UCSD-AML1 (cell line): ENCODE measurements around the gene STX16.
A peak's percentile ranks its signal among the peaks of the same experiment; 100 is the strongest.

Experiments used
- DNase-seq: peaks from one replicate; lab custom pipeline; 2025; ENCODE audit not compliant: unreplicated experiment; lab: John Stamatoyannopoulos, UW

STX16 gene

GRCh38 chr20:58618351-58619076 lies 32.6 kb upstream of the STX16 start:
- DNase-seq, result no peak

- DNase-seq, result no peak
Observed at GRCh38 chr20:58619077-58619863, 31.8 kb upstream of the STX16 start.

DNA sequence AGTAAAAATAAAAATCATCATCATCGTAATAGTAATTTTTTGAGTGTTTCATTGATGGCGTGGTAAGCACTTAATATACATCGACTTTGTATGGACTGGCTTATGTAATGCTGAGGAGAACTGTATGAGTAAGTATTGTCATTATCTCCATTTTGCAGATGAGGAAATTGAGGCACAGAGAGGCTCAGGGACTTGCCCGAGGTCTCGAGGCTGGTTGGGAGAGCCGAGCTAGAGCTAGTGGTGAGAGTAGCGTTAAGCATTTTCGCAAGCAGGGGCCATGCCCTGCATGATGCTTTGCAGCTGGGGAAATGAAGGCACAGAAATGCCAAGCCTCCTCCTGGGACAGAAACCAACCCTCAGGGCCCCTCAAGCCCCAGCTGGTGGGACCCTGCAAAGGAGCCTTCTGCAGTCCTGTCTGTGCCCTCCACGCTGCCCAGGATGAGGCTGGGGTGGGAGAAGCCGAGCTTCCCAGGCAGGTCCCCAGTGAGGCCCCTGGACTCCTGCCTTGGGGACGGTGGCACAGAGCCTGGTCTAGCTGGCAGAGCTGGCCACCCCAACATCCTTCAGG lies 31.1 kb upstream of the STX16 start:
- no peak for DNase-seq

GRCh38 chr20:58621906-58622548 lies 29.1 kb upstream of the STX16 start:
- DNase-seq, result no peak

GRCh38 chr20:58622671-58623578 lies 28.2 kb upstream of the STX16 start:
- DNase-seq, result no peak

DNA sequence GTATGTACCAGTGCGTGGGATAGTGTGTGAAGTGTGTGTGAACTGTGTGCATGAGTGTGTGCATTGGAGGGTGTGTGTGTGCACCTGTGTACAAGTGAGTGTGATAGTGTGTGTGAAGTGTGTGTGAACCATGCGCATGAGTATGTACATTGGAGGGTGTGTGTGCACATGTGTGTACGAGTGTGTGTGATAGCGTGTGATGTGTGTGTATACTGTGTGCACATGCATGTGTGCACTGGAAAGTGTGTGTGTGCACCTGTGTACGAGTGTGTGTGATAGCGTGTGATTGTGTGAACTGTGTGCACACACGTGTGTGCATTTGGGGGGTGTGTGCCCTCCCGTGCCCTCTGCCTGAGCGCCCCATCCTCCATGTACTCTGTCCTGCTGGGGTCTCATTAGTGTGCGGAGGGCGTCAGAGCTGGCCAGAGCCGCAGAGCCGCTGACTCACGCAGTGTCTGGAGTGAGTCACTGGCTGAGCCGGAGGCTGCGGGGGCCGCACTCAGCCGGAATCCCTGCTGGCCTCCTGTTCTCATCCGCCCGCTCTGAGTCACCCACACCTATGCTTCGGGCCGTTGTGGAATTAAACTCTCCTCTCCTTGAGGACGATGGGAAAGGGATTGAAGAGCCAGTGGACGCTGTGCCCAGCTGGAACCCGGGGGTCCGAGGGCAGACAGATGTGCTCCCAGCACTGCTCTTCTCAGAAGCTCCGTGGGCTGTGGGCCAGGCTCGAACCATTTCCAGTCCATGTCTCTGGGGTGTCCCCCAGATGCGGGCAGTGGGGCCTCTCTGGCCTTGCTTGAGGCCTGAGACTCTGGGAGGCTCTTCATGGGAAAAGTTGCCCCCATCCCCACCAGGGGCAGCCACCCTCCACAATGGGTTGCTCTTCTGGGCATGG lies 27.3 kb upstream of the STX16 start:
- DNase-seq, result peak; percentile 20

GRCh38 chr20:58624687-58625086 lies 26.4 kb upstream of the STX16 start:
- DNase-seq, result no peak

GRCh38 chr20:58625585-58625984 lies 25.5 kb upstream of the STX16 start:
- DNase-seq, result no peak

- DNase-seq, result no peak
Observed at GRCh38 chr20:58626051-58626450, 25.0 kb upstream of the STX16 start.

DNA sequence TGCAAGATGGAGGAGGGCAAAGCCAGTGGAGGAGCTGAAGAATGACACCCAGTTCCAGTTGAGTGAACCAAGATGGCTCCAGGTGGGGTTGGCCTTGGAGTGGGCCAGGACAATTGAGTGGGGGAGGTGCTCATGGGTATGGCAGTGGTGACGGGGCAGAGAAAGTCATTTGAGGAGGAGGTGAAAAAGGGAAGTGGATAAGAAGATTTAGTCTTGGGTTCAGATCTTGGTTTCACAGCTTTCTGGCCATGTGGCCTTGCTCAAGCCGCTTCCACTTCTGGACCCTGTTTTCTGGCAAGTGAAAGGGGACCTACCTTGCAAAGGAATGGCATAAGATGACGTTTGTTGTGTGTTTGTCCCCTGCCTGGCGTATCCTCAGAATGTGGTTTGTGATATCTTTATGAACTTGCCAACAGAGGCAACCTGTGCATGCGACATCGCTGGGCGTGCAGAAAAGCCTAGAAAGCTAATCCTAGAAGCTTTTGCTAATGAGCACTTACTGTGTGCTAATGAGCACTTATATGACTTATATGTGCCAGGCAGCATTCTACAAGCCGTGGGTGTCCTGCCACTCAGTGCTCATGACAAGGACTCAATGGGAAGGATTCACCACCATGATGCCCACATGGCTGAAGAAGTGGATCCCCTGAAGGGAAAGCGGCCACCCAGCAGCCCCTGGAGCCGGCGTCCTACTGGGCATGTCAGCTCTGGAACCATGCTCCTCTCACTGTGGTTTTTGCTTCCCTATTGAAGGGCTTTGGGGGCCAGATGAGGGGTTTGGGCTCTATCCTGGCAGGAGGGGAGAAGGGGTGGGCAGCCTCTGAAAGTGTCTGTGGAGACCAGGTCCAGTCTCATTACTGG lies 23.6 kb upstream of the STX16 start:
- no peak for DNase-seq

DNA sequence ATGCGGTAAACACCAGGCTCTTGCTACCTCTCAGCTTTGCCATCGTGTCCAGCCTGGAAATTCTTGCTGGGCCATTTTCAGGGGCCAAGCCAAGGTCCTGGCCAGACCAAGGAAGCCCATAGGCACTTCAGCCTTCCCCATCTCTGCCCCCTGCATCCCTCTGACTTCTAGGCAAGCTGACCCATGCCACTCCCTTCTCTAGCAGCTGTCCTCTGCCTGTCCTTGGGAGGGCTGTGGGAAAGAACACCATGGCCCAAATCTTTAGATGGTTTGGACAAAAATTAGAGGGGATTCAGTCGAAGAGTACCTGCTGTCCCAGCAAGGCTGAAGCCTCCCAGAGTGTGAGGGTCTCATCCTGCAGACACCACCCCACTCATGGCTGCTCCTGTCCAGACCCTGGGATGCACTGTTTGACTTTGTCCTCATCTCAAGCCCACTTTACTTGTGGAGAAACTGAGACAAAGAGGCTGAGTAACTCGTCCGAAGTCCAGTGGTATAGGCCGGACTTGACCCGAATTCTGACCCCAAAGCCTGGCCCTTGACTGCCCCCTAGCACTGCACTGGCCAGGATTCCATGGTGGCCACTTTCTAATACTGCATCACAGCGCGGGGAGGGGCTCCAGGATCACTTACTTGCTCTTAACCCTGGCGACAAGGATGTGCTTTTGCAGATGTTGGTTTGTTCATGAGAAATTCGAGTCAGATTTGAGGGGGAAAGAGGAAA lies 22.4 kb upstream of the STX16 start:
- DNase-seq, result no peak

- DNase-seq, result no peak
Observed at GRCh38 chr20:58629215-58629580, 21.9 kb upstream of the STX16 start.

- DNase-seq, result no peak
Observed at GRCh38 chr20:58630063-58630462, 21.0 kb upstream of the STX16 start.

- DNase-seq, result no peak
Observed at GRCh38 chr20:58633161-58634053, 17.7 kb upstream of the STX16 start.

- no peak for DNase-seq
Observed at GRCh38 chr20:58634059-58634458, 17.0 kb upstream of the STX16 start.

DNA sequence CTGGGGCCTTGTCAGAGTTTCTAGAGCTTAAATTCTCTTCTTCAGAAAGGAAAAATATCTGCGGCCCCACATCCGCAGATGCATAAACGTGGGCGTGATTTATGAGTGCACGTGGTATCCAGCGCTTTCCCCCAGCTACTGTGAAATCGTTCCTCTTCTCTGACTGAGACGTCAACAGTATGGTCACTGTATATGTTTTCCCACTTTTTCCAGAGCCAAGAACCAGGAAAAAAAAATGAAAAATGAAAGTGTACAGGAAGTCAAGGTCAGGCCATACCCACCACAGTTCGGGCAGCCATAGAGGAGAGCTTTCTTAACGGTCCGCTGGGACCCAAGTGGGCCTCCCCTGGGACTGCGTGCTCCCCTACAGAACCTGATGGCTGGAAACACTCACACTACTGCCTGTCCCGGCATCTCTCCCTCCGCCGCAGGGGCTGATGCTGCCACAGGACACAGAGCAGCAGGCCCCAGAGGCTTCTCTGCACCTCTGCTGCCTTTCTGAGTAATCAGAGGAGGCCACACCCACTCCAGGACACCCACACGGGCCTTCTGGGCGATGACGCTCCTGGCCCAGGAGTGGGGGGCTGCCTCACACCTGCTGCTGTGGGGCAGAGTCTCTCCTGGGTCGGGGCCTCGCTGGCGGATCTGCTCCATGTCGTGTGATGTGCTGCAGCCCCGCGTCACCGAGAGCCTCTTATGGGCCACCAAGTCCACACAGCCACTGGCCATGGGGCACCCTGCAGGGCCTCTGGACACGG lies 16.4 kb upstream of the STX16 start:
- no peak for DNase-seq
